GM12878 (cell line): ENCODE data around the gene RXFP1. TPM values are rescaled to one million over a fixed set of nuclear protein-coding genes. Genes with fewer than 3 reads are reported as not detected.
"Not testable (repeated sequence)": the region's sequence is repeated elsewhere in the genome, so short reads cannot be mapped to it uniquely, and the experiment has no call there.

ENCODE experiments used
- ATAC-seq: fragments of 200-7000 bp; cut with Tn5 transposase; 3 replicates; pipeline ENCODE4 v1.9.1; 2020; ENCODE audit warnings: mild to moderate bottlenecking, moderate library complexity
- BruUV-seq: library from RNA; stranded (reverse); fragments of 400-500 nt; replicated peaks from 2 replicates; lab custom pipeline; 2021; lab: Mats Ljungman, UMichigan
- CTCF ChIA-PET: fragments of 300-600 bp; sonication (Branson Sonifier 250); formaldehyde crosslinking; extraction: SDS; loops from one replicate; lab custom pipeline; 2021; ENCODE audit warnings: inconsistent platforms; lab: Yijun Ruan, JAX
- POLR2A ChIA-PET: fragments of 350-600 bp; formaldehyde crosslinking; extraction: SDS; loops from one replicate; lab custom pipeline; 2021; ENCODE audit warnings: inconsistent platforms; lab: Charles Lee
- RAD21 ChIA-PET: fragments of 300-600 bp; sonication (Branson Sonifier 250); formaldehyde crosslinking; loops from one replicate; lab custom pipeline; 2023; ENCODE audit warnings: antibody characterized with exemption; ENCODE audit not compliant: unreplicated experiment; lab: Charles Lee
- SMC1A ChIA-PET: fragments of 300-600 bp; sonication (Branson Sonifier 250); formaldehyde crosslinking; loops from one replicate; lab custom pipeline; 2023; ENCODE audit not compliant: unreplicated experiment, uncharacterized antibody; lab: Charles Lee
- DNase-seq: peaks from one replicate; pipeline ENCODE4 v3.0.0-alpha.2; 2011; ENCODE audit warnings: low read depth, low spot score
- FAIRE-seq: peaks from 3 replicates; lab custom pipeline; 2011; peaks lifted over from hg19 to GRCh38; lab: Jason Lieb, UNC
- H2AFZ ChIP-seq: 2 replicates; pipeline ENCODE4 v1.6.0; 2011; ENCODE audit warnings: low read depth, low read length, control low read depth; ENCODE audit not compliant: control insufficient read depth
- H3K27ac ChIP-seq: 2 replicates; pipeline ENCODE4 v1.5.1; 2011; ENCODE audit warnings: control low read depth; ENCODE audit not compliant: control insufficient read depth, insufficient read depth
- H3K27me3 ChIP-seq, 2 experiments: replicated peaks in 1 of 2; 2 replicates each; pipeline versions ENCODE4 v1.6.0 to v1.6.1; 2011; ENCODE audit warnings: low read length in 1 of 2; ENCODE audit not compliant: control insufficient read depth in 2 of 2, insufficient read depth in 2 of 2
- H3K36me3 ChIP-seq, 2 experiments: 2 replicates each; pipeline ENCODE4 v1.5.1; 2011; ENCODE audit warnings: low read length in 1 of 2; ENCODE audit not compliant: control insufficient read depth in 2 of 2, insufficient read depth in 2 of 2
- H3K4me1 ChIP-seq: 2 replicates; pipeline ENCODE4 v1.6.1; 2011; ENCODE audit warnings: mild to moderate bottlenecking, low read length, moderate library complexity, mixed read lengths; ENCODE audit not compliant: control insufficient read depth, insufficient read depth
- H3K4me2 ChIP-seq: 2 replicates; pipeline ENCODE4 v1.6.0; 2011; ENCODE audit warnings: control low read depth; ENCODE audit not compliant: control insufficient read depth, insufficient read depth
- H3K4me3 ChIP-seq: fragments of 200-600 bp; sonication (generic); 2 replicates; pipeline ENCODE4 v1.5.1; 2016
- H3K79me2 ChIP-seq: 2 replicates; pipeline ENCODE4 v1.6.0; 2011; ENCODE audit warnings: low read length; ENCODE audit not compliant: control insufficient read depth, insufficient read depth
- H3K9ac ChIP-seq: 2 replicates; pipeline ENCODE4 v1.8.0; 2011; ENCODE audit warnings: low read length, control low read depth, mixed read lengths; ENCODE audit not compliant: control insufficient read depth, insufficient read depth
- H3K9me3 ChIP-seq: replicated peaks from 3 replicates; pipeline ENCODE4 v1.5.1; 2011; ENCODE audit warnings: mild to moderate bottlenecking, low read length; ENCODE audit not compliant: control insufficient read depth, insufficient read depth
- H4K20me1 ChIP-seq: 2 replicates; pipeline ENCODE4 v1.6.0; 2011; ENCODE audit not compliant: control insufficient read depth, insufficient read depth
- WGBS: methylation state at CpG from one replicate; pipeline ENCODE4 v1.1.6; 2016; ENCODE audit warnings: low lambda C conversion rate; ENCODE audit not compliant: insufficient replicate concordance, insufficient coverage; ENCODE audit errors: missing lambda C conversion rate; 5-methylcytosine and 5-hydroxymethylcytosine counted together
- in situ Hi-C: fragments of 300-500 bp; cut with MboI; formaldehyde crosslinking; loops from 9 replicates; pipeline ENCODE4 v1.14.3; 2018; ENCODE audit warnings: mixed read lengths
- intact Hi-C: fragments of 100-400 bp; cut with micrococcal nuclease; formaldehyde crosslinking; loops from one replicate; pipeline ENCODE4 v1.14.2; 2022; ENCODE audit not compliant: unreplicated experiment
- polyA plus RNA-seq, 11 experiments: library from polyadenylated mRNA; depleted of rRNA in 4 of 11; unstranded in 6 of 11; stranded (reverse) in 5 of 11; fragments of >200 nt; fragmentation: Nextera tagmentation in 4 of 11; fragmentation: Illumina TruSeq in 1 of 11; extraction: Ambion mirVana in 4 of 11; extraction: Trizol in 1 of 11; gene quantifications; 1 replicate in 1 of 11; 2 replicates in 10 of 11; pipeline versions ENCODE4 v1.2.1 to v1.2.3, GENCODE V29; 2011 to 2016; ENCODE audit warnings: inconsistent platforms in 2 of 11, missing spikeins in 2 of 11, low read depth in 1 of 11
- total RNA-seq, 4 experiments: library from RNA; depleted of rRNA in 3 of 4; stranded (reverse); fragments of >200 nt in 3 of 4; fragmentation: Illumina TruSeq in 1 of 4; extraction: Trizol in 1 of 4; gene quantifications; 2 replicates each; pipeline versions ENCODE4 v1.2.1 to v1.2.3, GENCODE V29; 2013 to 2021

Gene RXFP1
- total and polyA plus RNA-seq, 10 of the 15 experiments (the other 5 are each of a cell fraction or from before 2014, with no cell fraction given): 0.12 TPM; not detected in 9

GRCh38 chr4:158663255-158663654, 141.6 kb downstream of the RXFP1 start:
- in situ Hi-C loops, H3K4me2 ChIP-seq, H3K9me3 ChIP-seq, FAIRE-seq, CTCF ChIA-PET, H2AFZ ChIP-seq, SMC1A ChIA-PET, RAD21 ChIA-PET, H4K20me1 ChIP-seq, H3K36me3 ChIP-seq, H3K9ac ChIP-seq, ATAC-seq, POLR2A ChIA-PET, H3K79me2 ChIP-seq, H3K4me3 ChIP-seq, DNase-seq, H3K27ac ChIP-seq, H3K27me3 ChIP-seq, intact Hi-C loops, H3K4me1 ChIP-seq, BruUV-seq: not testable (repeated sequence)
- WGBS: 0% methylated on average over 3 of the region's 4 CpGs

GRCh38 chr4:158663707-158664625, 142.3 kb downstream of the RXFP1 start:
- SMC1A ChIA-PET, POLR2A ChIA-PET: not testable (repeated sequence)
- 76% methylated on average over 8 of the region's 8 CpGs for WGBS

More at GRCh38 chr4:158663707-158664625, 142.3 kb downstream of the RXFP1 start:
- CTCF ChIA-PET: interaction anchor here (1.1 kb wide), 1 partner anchor 8 kb away, joined by 4 read pairs; no protein-coding TSS in a partner anchor
- DNase-seq, H3K4me1 ChIP-seq, H3K9me3 ChIP-seq, H3K4me3 ChIP-seq, H3K36me3 ChIP-seq, RAD21 ChIA-PET, H2AFZ ChIP-seq, H3K4me2 ChIP-seq, ATAC-seq, in situ Hi-C loops, H3K27me3 ChIP-seq, intact Hi-C loops, FAIRE-seq, H3K27ac ChIP-seq, BruUV-seq, H3K9ac ChIP-seq, H4K20me1 ChIP-seq: not testable (repeated sequence)
- H3K79me2 ChIP-seq: peaks cover 12% of the 10 kb centered on the region
